Measurements from ENCODE around the gene YARS1. TPM values are rescaled to one million over a fixed set of nuclear protein-coding genes. Genes with fewer than 3 reads are reported as not detected.
A peak's percentile ranks its signal among the peaks of the same experiment; 100 is the strongest.

The YARS1 gene
- total RNA-seq, 1 donor from 2014 or later = 101 TPM

DNA sequence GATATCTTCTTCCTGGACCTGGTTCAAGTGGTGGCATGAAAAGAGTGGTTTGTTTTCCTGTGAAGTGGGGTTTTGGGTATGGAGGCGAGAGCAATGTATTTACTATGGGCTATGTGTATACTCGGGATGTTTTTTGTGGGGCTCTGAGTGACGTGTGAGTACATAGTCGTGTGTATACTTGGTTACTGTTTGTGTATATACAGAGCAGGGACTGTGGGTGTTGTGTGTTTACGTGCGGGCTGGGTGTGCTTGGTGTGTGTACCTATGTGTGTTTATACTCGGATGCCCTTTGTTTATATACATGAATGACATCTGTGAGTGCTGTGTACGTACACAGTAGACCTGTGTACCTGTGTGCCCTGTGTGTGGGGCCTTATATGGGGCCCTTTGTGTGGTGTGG is 50.0 kb downstream of the YARS1 start:
- H3K4me3 Mint-ChIP-seq (ENCODE audit: low read depth) = no peak overlapping the region
- H3K27ac Mint-ChIP-seq = peak overlapping the region; percentile 82
- no peak for DNase-seq (ENCODE audit: low spot score, unreplicated experiment)
- no peaks in the 10 kb centered on the region for H3K27me3 Mint-ChIP-seq
- no peaks in the 10 kb centered on the region for H3K9me3 Mint-ChIP-seq (ENCODE audit: low read depth)
- H3K36me3 Mint-ChIP-seq (ENCODE audit: insufficient read depth) = peaks cover 9% of the 10 kb centered on the region
- H3K4me1 Mint-ChIP-seq (ENCODE audit: low read depth) = peaks cover 27% of the 10 kb centered on the region
- TF ChIP-seq, protein P1, sequence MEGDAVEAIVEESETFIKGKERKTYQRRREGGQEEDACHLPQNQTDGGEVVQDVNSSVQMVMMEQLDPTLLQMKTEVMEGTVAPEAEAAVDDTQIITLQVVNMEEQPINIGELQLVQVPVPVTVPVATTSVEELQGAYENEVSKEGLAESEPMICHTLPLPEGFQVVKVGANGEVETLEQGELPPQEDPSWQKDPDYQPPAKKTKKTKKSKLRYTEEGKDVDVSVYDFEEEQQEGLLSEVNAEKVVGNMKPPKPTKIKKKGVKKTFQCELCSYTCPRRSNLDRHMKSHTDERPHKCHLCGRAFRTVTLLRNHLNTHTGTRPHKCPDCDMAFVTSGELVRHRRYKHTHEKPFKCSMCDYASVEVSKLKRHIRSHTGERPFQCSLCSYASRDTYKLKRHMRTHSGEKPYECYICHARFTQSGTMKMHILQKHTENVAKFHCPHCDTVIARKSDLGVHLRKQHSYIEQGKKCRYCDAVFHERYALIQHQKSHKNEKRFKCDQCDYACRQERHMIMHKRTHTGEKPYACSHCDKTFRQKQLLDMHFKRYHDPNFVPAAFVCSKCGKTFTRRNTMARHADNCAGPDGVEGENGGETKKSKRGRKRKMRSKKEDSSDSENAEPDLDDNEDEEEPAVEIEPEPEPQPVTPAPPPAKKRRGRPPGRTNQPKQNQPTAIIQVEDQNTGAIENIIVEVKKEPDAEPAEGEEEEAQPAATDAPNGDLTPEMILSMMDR (IDR thresholded peaks at IDR 0.05; ENCODE audit: unreplicated experiment) = no peak

DNA sequence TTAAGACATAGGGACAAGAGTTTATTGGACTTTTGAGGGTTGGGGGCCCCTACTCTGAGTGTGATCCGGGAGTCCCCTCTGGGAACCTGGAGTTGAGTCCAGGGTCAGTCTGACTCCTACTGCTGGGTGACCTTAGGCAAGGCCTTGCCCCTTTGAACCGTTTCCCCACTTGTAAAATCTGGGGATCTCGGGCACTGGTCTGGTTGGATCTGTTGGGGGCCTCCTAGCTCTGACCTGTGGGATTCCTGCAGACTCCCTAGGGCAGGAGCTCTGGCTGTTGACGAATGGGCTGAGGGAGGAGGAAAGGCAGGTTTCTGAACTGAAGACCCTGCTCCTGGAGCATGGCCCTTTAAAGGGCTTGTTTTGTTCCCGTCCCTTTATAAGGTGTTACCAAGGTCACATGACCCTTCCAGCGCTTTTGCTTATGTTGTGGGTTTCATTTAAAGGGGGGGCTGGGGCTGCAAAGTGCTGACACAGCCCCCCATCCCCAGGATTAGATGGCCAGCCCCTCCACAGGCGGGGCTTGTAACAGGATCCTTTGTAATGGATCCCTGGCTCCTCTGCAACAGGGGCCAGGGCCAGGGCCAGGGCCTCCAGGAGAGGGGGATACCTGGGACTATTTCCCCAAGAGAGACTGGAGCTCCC is 50.7 kb downstream of the YARS1 start:
- no peaks in the 10 kb centered on the region for H3K9me3 Mint-ChIP-seq (ENCODE audit: low read depth)
- peak overlapping the region; percentile 82 for H3K27ac Mint-ChIP-seq
- TF ChIP-seq, protein P1 (IDR thresholded peaks at IDR 0.05; ENCODE audit: unreplicated experiment) = no peak
- H3K4me3 Mint-ChIP-seq (ENCODE audit: low read depth) = no peak overlapping the region
- H3K36me3 Mint-ChIP-seq (ENCODE audit: insufficient read depth) = peaks cover 11% of the 10 kb centered on the region
- DNase-seq (ENCODE audit: low spot score, unreplicated experiment) = no peak
- no peaks in the 10 kb centered on the region for H3K27me3 Mint-ChIP-seq
- H3K4me1 Mint-ChIP-seq (ENCODE audit: low read depth) = peaks cover 34% of the 10 kb centered on the region

DNA sequence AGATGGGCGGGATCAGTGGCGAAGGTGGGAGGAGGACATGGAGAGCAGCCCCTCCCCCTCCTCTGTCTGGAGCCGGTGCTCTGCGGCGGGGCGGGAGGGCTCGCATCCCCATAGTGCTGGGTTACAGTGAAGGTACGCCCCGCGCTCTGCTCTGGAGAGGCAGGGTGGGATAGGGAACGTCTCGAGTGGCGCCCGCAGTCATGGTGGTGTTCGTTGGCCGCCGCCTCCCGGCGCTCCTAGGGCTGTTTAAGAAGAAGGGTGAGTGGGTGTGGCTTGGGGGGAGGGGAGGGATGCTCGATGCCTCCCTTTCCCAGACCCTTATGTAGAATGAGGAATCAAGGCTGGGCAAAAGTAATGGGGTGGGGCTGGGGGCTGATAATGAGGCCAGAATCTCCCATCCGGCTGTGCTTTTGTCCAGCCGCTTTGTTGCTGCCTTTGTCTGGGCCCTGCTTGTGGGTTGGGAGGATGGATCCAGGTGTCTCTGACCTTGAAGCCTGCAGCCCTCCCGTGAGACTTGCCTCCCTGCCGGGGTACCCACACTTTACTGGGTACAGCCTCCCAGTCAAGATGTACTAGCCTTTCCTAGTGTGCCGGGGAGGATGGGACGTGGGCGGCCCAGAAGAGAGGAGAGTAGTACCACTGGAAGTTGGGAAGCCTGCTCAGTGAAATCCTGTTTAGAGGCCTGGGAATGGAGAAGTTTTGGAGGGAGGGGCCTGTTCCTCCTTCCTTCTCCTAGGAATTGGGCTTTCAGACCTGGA is 51.4 kb downstream of the YARS1 start:
- Mint-ChIP-seq H3K4me3 (ENCODE audit: low read depth) (no peak overlapping the region), H3K27me3 (no peaks in the 10 kb centered on the region), H3K36me3 (ENCODE audit: insufficient read depth) (peaks cover 11% of the 10 kb centered on the region), H3K27ac (peak overlapping the region; percentile 82), H3K4me1 (ENCODE audit: low read depth) (peaks cover 41% of the 10 kb centered on the region), H3K9me3 (ENCODE audit: low read depth) (no peaks in the 10 kb centered on the region)
- TF ChIP-seq, protein P1 (IDR thresholded peaks at IDR 0.05; ENCODE audit: unreplicated experiment) = no peak
- DNase-seq (ENCODE audit: low spot score, unreplicated experiment) = no peak

DNA sequence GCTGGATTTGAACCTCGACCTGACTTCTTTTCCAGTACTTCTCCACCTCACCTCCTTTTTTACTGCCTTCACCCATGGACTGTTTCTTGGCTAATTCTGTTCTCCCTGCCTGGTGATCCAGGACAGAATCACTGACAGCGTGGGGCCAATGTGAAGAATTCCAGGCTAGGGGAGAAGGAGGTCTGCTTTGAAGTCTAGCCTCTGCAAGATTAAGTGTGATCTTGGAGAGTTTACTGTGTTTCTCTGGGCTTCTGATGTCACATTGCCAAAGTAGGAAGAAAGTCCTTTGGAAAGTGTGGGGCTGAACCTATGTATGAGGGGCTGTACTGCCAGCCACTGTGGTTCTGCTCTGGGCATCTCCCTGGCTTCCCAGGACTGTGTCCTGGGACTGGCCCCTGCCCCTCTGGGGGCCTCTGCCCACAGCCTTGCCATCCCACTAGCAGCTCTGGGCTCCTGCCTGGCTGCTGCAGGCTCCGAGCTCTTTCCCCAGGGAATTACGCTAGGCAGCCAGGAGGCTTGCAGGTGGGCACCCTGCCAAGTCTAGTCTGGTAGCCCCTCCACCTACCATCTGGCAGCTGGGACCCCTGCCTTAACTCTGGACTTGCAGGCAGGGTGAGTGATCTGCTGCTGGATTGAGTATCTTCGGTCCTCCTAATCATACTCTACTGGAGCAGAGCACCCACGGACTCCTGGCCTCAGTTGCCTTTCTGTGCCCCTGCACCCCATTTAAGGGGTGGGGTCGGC is 52.2 kb downstream of the YARS1 start:
- Mint-ChIP-seq H3K9me3 (ENCODE audit: low read depth) (no peaks in the 10 kb centered on the region), H3K4me1 (ENCODE audit: low read depth) (peaks cover 47% of the 10 kb centered on the region), H3K4me3 (ENCODE audit: low read depth) (no peak overlapping the region), H3K27me3 (no peaks in the 10 kb centered on the region), H3K36me3 (ENCODE audit: insufficient read depth) (peaks cover 11% of the 10 kb centered on the region), H3K27ac (peak overlapping the region; percentile 64)
- TF ChIP-seq, protein P1 (IDR thresholded peaks at IDR 0.05; ENCODE audit: unreplicated experiment) = no peak
- no peak for DNase-seq (ENCODE audit: low spot score, unreplicated experiment)

DNA sequence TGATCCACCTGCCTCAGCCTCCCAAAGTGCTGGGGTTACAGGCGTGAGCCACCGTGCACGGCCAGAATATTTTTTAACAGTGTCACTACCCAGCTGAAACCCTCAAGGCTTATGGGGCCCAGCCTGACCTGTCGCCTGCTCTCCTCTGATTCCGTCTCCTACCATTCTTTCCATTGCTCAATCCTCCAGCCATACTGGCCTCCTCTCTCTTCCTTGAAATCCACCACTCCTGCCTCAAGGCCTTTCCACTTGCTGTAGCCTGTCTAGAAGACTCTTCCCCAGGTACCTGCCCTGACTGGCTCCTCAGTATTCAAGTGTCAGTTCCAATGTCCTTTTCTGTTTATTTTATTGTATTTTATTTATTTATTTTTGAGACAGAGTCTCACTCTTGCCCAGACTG is 53.9 kb downstream of the YARS1 start:
- no peak for DNase-seq (ENCODE audit: low spot score, unreplicated experiment)
- Mint-ChIP-seq H3K4me1 (ENCODE audit: low read depth) (peaks cover 65% of the 10 kb centered on the region), H3K4me3 (ENCODE audit: low read depth) (no peak overlapping the region), H3K9me3 (ENCODE audit: low read depth) (no peaks in the 10 kb centered on the region), H3K36me3 (ENCODE audit: insufficient read depth) (peaks cover 11% of the 10 kb centered on the region), H3K27ac (peak overlapping the region; percentile 39), H3K27me3 (no peaks in the 10 kb centered on the region)
- TF ChIP-seq, protein P1 (IDR thresholded peaks at IDR 0.05; ENCODE audit: unreplicated experiment) = no peak

Data from progenitor cell of endocrine pancreas (in vitro differentiated cells).